SU-DHL-6 (cell line): ENCODE data around the gene KATNBL1.

Experiments
- CTCF ChIP-seq: fragments of 200-600 bp; sonication (generic); IDR thresholded peaks from one replicate; pipeline ENCODE4 v1.5.1; 2017; ENCODE audit warnings: antibody characterized with exemption, mild to moderate bottlenecking, low read length, moderate library complexity; ENCODE audit not compliant: insufficient read depth, poor library complexity, severe bottlenecking
- EZH2phosphoT487 ChIP-seq: fragments of 200-600 bp; sonication (generic), shearing (Covaris generic); conservative IDR thresholded peaks from 2 replicates; pipeline ENCODE4 v1.6.1; 2018; ENCODE audit warnings: mild to moderate bottlenecking, antibody characterized with exemption, low read length, moderate library complexity, mixed read lengths

GRCh38 chr15:34107315-34107714 lies 102.6 kb downstream of the KATNBL1 start:
- TF ChIP-seq CTCF (no peak), EZH2phosphoT487 (no peak)
